ENCODE results near the gene CGREF1.
"Not testable (repeated sequence)": the region's sequence is repeated elsewhere in the genome, so short reads cannot be mapped to it uniquely, and the experiment has no call there.

DNA sequence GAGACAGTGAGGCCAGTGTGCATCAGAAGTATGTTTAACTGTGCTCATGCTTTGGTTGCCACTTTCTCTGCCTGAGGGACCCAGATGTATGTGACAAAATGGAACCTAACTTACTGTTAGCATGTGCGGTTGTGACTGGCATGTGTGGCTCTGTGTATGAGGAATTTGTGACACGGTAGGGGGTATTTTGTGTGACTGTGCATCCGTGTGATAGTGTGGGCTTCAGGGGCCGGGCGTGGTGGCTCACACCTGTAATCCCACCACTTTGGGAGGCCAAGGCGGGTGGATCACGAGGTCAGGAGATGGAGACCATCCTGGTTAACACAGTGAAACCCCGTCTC lies 372 bp upstream of the CGREF1 start:
- TF ChIP-seq, protein P1, sequence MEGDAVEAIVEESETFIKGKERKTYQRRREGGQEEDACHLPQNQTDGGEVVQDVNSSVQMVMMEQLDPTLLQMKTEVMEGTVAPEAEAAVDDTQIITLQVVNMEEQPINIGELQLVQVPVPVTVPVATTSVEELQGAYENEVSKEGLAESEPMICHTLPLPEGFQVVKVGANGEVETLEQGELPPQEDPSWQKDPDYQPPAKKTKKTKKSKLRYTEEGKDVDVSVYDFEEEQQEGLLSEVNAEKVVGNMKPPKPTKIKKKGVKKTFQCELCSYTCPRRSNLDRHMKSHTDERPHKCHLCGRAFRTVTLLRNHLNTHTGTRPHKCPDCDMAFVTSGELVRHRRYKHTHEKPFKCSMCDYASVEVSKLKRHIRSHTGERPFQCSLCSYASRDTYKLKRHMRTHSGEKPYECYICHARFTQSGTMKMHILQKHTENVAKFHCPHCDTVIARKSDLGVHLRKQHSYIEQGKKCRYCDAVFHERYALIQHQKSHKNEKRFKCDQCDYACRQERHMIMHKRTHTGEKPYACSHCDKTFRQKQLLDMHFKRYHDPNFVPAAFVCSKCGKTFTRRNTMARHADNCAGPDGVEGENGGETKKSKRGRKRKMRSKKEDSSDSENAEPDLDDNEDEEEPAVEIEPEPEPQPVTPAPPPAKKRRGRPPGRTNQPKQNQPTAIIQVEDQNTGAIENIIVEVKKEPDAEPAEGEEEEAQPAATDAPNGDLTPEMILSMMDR (conservative IDR thresholded peaks at IDR 0.05; ENCODE audit: low read depth, low read length): not testable (repeated sequence)
- not testable (repeated sequence) for TF ChIP-seq EZH2phosphoT487 (IDR thresholded peaks at IDR 0.05; ENCODE audit: borderline replicate concordance, low read length)

Data from PC-3 (cell line).